Measurements from ENCODE around the gene PSENEN. TPM values are rescaled to one million over a fixed set of nuclear protein-coding genes. Genes with fewer than 3 reads are reported as not detected.

Gene PSENEN
- total and polyA plus RNA-seq, 2 experiments from 2014 or later = 39.1 to 106 TPM

DNA sequence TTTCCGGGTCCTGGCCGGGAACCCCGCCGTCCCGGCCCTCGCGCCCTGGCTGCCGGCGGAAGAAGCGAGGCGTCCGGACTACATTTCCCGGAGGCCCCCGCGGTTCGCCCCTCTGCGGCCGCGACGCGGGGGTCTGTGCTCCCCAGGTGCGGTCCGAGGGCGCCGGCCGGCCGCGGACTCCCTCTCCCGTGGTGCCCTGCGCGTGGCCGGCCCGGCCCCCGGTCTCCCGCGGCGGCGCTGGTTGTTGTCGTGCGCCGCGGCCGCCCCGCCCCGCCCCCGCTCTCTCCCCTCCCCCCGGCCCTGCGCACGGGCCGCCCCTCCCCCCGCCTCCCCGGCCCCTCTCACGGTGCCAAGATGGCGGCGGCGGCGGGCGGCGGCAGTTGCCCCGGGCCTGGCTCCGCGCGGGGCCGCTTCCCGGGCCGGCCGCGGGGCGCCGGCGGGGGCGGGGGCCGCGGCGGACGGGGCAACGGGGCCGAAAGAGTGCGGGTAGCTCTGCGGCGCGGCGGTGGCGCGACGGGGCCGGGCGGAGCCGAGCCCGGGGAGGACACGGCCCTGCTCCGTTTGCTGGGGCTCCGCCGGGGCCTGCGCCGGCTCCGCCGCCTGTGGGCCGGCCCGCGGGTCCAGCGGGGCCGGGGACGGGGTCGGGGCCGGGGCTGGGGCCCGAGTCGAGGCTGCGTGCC lies 27.6 kb upstream of the PSENEN start, which contains the start of gene KMT2B:
KMT2B (plus strand) TSS at position 339 of the 680 bp plus-strand sequence; CDS start at position 355, 16 bp downstream.
- Histone ChIP-seq H3K4me1 (ENCODE audit: insufficient read depth) (peaks cover 15% of the 10 kb centered on the region), H3K27me3 (no peaks in the 10 kb centered on the region), H3K4me3 (peak within 1 kb of the TSS; percentile 96), H3K9me3 (ENCODE audit: low read depth) (no peaks in the 10 kb centered on the region), H3K79me2 (peaks cover 49% of the 10 kb centered on the region), H3K27ac (peak within 1 kb of the TSS; percentile 89), H2AFZ (peak within 1 kb of the TSS; percentile 81), H3K9me2 (replicated peaks; ENCODE audit: insufficient read depth) (no peaks in the 10 kb centered on the region), H3K36me3 (replicated peaks; ENCODE audit: insufficient read depth, low read depth) (no peaks in the 10 kb centered on the region), H3K4me2 (peak within 1 kb of the TSS; percentile 89), H4K20me1 (ENCODE audit: insufficient read depth, poor library complexity, severe bottlenecking) (peaks cover 25% of the 10 kb centered on the region)
- 1% methylated on average over 24 of the region's 109 CpGs for WGBS (ENCODE audit: low lambda C conversion rate, missing lambda C conversion rate)
- DNase-seq (ENCODE audit: low spot score) = peak; percentile 98
- TF ChIP-seq, protein P1, sequence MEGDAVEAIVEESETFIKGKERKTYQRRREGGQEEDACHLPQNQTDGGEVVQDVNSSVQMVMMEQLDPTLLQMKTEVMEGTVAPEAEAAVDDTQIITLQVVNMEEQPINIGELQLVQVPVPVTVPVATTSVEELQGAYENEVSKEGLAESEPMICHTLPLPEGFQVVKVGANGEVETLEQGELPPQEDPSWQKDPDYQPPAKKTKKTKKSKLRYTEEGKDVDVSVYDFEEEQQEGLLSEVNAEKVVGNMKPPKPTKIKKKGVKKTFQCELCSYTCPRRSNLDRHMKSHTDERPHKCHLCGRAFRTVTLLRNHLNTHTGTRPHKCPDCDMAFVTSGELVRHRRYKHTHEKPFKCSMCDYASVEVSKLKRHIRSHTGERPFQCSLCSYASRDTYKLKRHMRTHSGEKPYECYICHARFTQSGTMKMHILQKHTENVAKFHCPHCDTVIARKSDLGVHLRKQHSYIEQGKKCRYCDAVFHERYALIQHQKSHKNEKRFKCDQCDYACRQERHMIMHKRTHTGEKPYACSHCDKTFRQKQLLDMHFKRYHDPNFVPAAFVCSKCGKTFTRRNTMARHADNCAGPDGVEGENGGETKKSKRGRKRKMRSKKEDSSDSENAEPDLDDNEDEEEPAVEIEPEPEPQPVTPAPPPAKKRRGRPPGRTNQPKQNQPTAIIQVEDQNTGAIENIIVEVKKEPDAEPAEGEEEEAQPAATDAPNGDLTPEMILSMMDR (IDR thresholded peaks at IDR 0.05; ENCODE audit: poor library complexity) = no peak
- no peak for TF ChIP-seq EZH2phosphoT487 (IDR thresholded peaks at IDR 0.05; ENCODE audit: low read depth, severe bottlenecking, unreplicated experiment)
- TF ChIP-seq EZH2 (IDR thresholded peaks at IDR 0.05; ENCODE audit: borderline replicate concordance) = no peak

DNA sequence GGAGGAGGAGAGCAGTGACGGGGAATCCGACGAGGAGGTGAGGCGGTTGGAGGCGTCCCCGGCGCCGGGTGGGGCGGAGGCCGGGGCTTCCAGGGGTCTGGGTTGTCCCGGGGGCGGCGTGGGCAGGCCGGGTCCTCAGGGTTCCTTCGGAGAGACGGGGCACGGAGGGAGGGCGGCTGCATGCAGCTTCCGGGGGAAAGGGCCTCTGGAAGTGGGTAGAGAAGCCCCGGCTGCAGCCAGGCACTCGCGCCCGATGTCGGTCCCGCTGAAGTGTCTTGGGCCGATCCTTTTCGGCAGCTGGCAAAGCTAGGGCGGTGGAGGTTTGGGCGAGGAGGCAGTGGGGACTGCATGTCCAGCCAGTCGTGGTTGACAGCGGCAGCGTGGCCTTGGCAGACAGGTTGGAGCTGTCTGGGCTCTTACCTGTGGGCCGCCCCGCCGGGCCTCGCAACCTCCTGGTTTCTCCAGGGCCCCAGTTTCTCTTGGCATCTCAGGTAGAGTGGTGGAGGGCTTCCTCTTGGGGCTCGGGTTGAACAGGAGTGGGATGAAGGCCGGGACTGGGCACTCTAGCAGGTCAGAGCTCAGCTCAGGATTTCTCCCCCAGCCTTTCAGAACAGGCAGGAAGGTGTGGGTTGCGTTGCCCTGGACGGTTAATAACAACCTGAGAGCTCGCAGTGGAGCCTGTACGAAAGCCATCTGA lies 27.0 kb upstream of the PSENEN start:
- Histone ChIP-seq H3K4me2 (peak overlapping the region; percentile 87), H3K36me3 (replicated peaks; ENCODE audit: insufficient read depth, low read depth) (no peaks in the 10 kb centered on the region), H3K4me3 (peak overlapping the region; percentile 96), H2AFZ (no peak overlapping the region), H4K20me1 (ENCODE audit: insufficient read depth, poor library complexity, severe bottlenecking) (peaks cover 25% of the 10 kb centered on the region), H3K9me3 (ENCODE audit: low read depth) (no peaks in the 10 kb centered on the region), H3K79me2 (peaks cover 49% of the 10 kb centered on the region), H3K4me1 (ENCODE audit: insufficient read depth) (peaks cover 15% of the 10 kb centered on the region), H3K9me2 (replicated peaks; ENCODE audit: insufficient read depth) (no peaks in the 10 kb centered on the region), H3K27ac (peak overlapping the region; percentile 85), H3K27me3 (no peaks in the 10 kb centered on the region)
- 4% methylated on average over 23 of the region's 42 CpGs for WGBS (ENCODE audit: low lambda C conversion rate, missing lambda C conversion rate)
- DNase-seq (ENCODE audit: low spot score) = peak; percentile 52
- TF ChIP-seq EZH2phosphoT487 (IDR thresholded peaks at IDR 0.05; ENCODE audit: low read depth, severe bottlenecking, unreplicated experiment) = no peak
- TF ChIP-seq, protein P1 (IDR thresholded peaks at IDR 0.05; ENCODE audit: poor library complexity) = no peak
- no peak for TF ChIP-seq EZH2 (IDR thresholded peaks at IDR 0.05; ENCODE audit: borderline replicate concordance)

DNA sequence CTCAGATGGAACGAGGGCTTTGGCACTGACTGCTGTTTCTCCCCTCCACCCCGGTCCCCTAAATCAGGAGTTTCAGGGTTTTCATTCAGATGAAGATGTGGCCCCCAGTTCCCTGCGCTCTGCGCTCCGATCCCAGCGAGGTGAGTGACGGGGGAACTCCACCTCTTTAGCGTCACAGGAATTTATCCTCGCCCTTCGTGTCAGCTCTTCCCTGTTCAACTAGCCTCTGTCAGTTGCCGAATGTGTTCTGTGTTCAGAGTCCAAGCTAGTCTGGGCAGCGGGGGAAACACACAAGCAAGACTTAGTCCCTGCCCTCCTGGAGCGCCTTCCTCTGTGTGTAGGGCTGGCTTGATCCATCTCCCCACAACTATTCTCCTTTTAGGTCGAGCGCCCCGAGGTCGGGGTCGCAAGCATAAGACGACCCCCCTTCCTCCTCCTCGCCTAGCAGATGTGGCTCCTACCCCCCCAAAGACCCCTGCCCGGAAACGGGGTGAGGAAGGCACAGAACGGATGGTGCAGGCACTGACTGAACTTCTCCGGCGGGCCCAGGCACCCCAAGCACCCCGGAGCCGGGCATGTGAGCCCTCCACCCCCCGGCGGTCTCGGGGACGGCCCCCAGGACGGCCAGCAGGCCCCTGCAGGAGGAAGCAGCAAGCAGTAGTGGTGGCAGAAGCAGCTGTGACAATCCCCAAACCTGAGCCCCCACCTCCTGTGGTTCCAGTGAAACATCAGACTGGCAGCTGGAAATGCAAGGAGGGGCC lies 25.9 kb upstream of the PSENEN start:
- H3K27me3 ChIP-seq = no peaks in the 10 kb centered on the region
- no peak overlapping the region for H3K4me3 ChIP-seq
- 94% methylated on average over 28 of the region's 32 CpGs for WGBS (ENCODE audit: low lambda C conversion rate, missing lambda C conversion rate)
- H4K20me1 ChIP-seq (ENCODE audit: insufficient read depth, poor library complexity, severe bottlenecking) = peaks cover 25% of the 10 kb centered on the region
- no peak for DNase-seq (ENCODE audit: low spot score)
- H3K9me3 ChIP-seq (ENCODE audit: low read depth) = no peaks in the 10 kb centered on the region
- H3K4me2 ChIP-seq = peak overlapping the region; percentile 87
- H3K79me2 ChIP-seq = peaks cover 49% of the 10 kb centered on the region
- no peak overlapping the region for H2AFZ ChIP-seq
- no peaks in the 10 kb centered on the region for H3K9me2 ChIP-seq (replicated peaks; ENCODE audit: insufficient read depth)
- H3K27ac ChIP-seq = peak overlapping the region; percentile 85
- H3K36me3 ChIP-seq (replicated peaks; ENCODE audit: insufficient read depth, low read depth) = no peaks in the 10 kb centered on the region
- H3K4me1 ChIP-seq (ENCODE audit: insufficient read depth) = peaks cover 15% of the 10 kb centered on the region
- TF ChIP-seq EZH2 (IDR thresholded peaks at IDR 0.05; ENCODE audit: borderline replicate concordance) = no peak
- TF ChIP-seq, protein P1 (IDR thresholded peaks at IDR 0.05; ENCODE audit: poor library complexity) = no peak
- TF ChIP-seq EZH2phosphoT487 (IDR thresholded peaks at IDR 0.05; ENCODE audit: low read depth, severe bottlenecking, unreplicated experiment) = no peak
